MG63 (cell line): ENCODE results near the gene PDCD11. TPM values are rescaled to one million over a fixed set of nuclear protein-coding genes. Genes with fewer than 3 reads are reported as not detected.
"Not testable (repeated sequence)": the region's sequence is repeated elsewhere in the genome, so short reads cannot be mapped to it uniquely, and the experiment has no call there.

Experiments
- DNase-seq: peaks from one replicate; pipeline ENCODE4 v3.0.0-alpha.2; 2020
- H3K27me3 ChIP-seq: fragments of 250-450 bp; sonication (Bioruptor Pico); 2 replicates; pipeline ENCODE4 v1.5.1; 2020; ENCODE audit warnings: mild to moderate bottlenecking, moderate library complexity
- H3K36me3 ChIP-seq: fragments of 250-450 bp; sonication (Bioruptor Pico); 2 replicates; pipeline ENCODE4 v1.5.1; 2020; ENCODE audit warnings: mild to moderate bottlenecking, moderate library complexity
- H3K4me3 ChIP-seq: fragments of 250-450 bp; sonication (Bioruptor Pico); 2 replicates; pipeline ENCODE4 v1.5.1; 2020; ENCODE audit warnings: mild to moderate bottlenecking, moderate library complexity
- H3K9me3 ChIP-seq: fragments of 250-450 bp; sonication (Bioruptor Pico); 2 replicates; pipeline ENCODE4 v1.5.1; 2020; ENCODE audit warnings: mild to moderate bottlenecking, moderate library complexity
- total RNA-seq: library from RNA; depleted of rRNA; stranded (reverse); fragments of >200 nt; shearing (Covaris generic); gene quantifications from 2 replicates; pipeline ENCODE4 v1.2.3, GENCODE V29; 2014; ENCODE audit warnings: low replicate concordance; rRNA removed

Gene PDCD11
- total RNA-seq, 1 experiment from 2014 or later: 42.5 TPM

DNA sequence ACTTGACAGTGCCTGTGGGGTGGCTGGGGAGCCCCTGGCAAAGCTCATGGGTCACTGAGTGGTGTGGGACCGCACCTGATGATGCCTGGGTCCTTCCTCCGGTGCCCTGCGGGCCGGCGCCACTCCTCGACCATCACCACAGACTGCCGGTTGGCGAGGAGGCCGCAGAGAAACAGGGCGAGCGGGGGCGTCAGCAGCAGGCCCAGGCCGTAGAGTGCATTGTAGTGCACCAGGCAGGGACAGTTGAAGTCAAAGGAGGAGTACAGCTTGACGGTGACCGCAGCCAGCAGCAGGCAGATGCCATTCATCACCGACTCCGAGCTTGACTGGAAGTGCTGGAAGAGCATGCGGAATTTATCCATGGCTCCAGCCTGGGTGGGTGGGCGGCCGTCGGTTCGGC lies 82.2 kb downstream of the PDCD11 start:
- DNase-seq: no peak
- no peaks in the 10 kb centered on the region for H3K9me3 ChIP-seq
- H3K36me3 ChIP-seq: no peaks in the 10 kb centered on the region
- H3K4me3 ChIP-seq: no peak overlapping the region
- no peaks in the 10 kb centered on the region for H3K27me3 ChIP-seq

- Histone ChIP-seq H3K9me3 (no peaks in the 10 kb centered on the region), H3K27me3 (no peaks in the 10 kb centered on the region), H3K36me3 (no peaks in the 10 kb centered on the region), H3K4me3 (no peak within 1 kb of the TSS)
- DNase-seq: peak; percentile 42
Observed at GRCh38 chr10:103479135-103479534, 82.7 kb downstream of the PDCD11 start, which contains the start of gene CALHM3. CALHM3 (minus strand) TSS chr10:103479240; CDS start chr10:103479032, 208 bp downstream.

DNA sequence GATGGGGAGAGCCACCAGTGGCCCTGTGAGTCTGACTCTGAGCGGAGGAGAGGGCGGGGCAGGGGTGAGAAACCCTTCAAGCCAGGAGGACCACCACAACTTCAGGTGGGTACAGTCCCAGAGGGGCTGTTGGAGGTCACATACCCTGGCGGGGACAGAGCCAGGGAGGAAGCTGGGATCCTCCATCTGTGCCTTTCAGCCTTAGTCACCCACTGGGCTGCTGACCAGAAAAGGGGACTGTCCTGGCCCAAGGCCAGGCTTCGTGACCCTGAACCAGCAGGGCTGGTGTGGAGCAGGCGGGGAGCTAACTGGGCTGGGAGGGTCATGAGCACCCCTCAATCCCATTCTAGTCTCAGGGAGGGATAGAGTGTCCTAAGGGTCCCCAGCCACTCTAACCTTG lies 84.1 kb downstream of the PDCD11 start:
- DNase-seq: peak; percentile 52
- no peaks in the 10 kb centered on the region for H3K27me3 ChIP-seq
- no peaks in the 10 kb centered on the region for H3K36me3 ChIP-seq
- no peak overlapping the region for H3K4me3 ChIP-seq
- H3K9me3 ChIP-seq: no peaks in the 10 kb centered on the region

GRCh38 chr10:103481974-103482531 lies 85.6 kb downstream of the PDCD11 start:
- Histone ChIP-seq H3K4me3 (no peak overlapping the region), H3K9me3 (no peaks in the 10 kb centered on the region), H3K27me3 (no peaks in the 10 kb centered on the region), H3K36me3 (no peaks in the 10 kb centered on the region)
- no peak for DNase-seq

- H3K4me3 ChIP-seq, H3K9me3 ChIP-seq, DNase-seq, H3K27me3 ChIP-seq, H3K36me3 ChIP-seq: not testable (repeated sequence)
Observed at GRCh38 chr10:103486635-103487409, 90.4 kb downstream of the PDCD11 start.

- no peak overlapping the region for H3K4me3 ChIP-seq
Observed at GRCh38 chr10:103487410-103487708, 90.9 kb downstream of the PDCD11 start.

GRCh38 chr10:103490986-103491314 lies 94.5 kb downstream of the PDCD11 start:
- DNase-seq: no peak
- H3K9me3 ChIP-seq: no peaks in the 10 kb centered on the region
- no peak overlapping the region for H3K4me3 ChIP-seq
- peaks cover 15% of the 10 kb centered on the region for H3K27me3 ChIP-seq
- H3K36me3 ChIP-seq: no peaks in the 10 kb centered on the region

More at GRCh38 chr10:103487410-103487708, 90.9 kb downstream of the PDCD11 start:
- Histone ChIP-seq H3K9me3 (no peaks in the 10 kb centered on the region), H3K27me3 (no peaks in the 10 kb centered on the region), H3K36me3 (no peaks in the 10 kb centered on the region)
- DNase-seq: no peak

DNA sequence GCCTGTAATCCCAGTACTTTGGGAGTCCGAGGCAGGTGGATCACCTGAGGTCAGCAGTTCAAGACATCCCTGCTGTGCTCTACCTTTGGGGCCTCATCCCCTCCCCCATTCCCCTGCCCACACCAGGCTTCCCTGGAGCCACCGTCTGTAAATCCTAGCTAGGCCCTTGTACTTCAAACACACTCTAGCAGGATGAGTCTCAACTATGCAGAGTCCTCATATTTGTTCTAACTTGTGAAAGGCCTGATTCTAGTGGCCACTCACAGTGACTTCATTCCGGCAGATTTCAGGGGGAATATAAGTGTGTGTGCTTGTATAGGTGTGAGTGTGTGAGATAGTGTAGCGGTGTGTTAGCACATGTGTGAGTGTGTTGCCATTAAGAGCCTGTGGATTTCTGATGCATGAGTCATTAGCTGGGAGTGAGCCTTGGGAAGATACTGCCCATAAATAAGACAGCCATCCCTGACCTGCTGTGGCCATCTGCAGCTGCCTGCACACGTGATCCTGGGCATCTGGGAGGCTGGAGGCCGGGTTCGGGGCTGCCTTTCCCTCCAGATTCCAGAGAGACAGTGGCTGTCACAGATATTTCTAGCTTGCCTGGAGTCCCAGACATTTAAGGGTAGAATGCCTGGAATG lies 95.4 kb downstream of the PDCD11 start:
- H3K27me3 ChIP-seq: peaks cover 20% of the 10 kb centered on the region
- no peak overlapping the region for H3K4me3 ChIP-seq
- peak; percentile 55 for DNase-seq

DNA sequence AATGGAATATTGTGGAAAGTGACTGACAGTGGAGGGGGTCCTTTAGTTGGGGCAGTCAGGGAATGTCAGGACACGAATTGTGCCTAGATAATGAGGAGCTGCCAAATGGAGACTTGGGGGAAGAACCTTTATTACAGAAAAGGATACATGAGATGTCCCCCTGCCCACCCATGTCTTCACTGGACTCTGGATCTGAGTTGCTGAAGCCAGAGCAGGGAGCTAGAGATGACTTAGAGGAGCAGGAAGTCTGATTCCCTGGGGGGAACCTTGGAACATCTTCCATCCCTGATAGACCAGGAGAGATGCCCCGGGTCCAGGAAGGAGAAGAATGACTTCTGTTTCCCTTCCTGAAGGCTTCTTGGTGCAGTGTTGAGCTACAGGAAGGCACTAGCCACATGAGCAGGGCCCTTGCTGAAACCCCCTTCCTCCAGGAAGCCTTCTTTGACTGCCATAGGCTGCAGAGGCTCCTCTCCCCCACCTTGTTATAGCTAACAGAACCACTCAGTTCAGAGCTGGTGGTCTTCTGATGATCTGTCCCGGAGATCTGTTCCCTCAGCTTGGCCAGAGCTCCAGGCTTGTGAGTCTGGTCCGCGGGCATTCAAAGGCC lies 96.3 kb downstream of the PDCD11 start:
- peaks cover 24% of the 10 kb centered on the region for H3K27me3 ChIP-seq
- DNase-seq: no peak

More for the DNA sequence above, 95.4 kb downstream of the PDCD11 start:
- H3K9me3 ChIP-seq: no peaks in the 10 kb centered on the region
- no peaks in the 10 kb centered on the region for H3K36me3 ChIP-seq

DNA sequence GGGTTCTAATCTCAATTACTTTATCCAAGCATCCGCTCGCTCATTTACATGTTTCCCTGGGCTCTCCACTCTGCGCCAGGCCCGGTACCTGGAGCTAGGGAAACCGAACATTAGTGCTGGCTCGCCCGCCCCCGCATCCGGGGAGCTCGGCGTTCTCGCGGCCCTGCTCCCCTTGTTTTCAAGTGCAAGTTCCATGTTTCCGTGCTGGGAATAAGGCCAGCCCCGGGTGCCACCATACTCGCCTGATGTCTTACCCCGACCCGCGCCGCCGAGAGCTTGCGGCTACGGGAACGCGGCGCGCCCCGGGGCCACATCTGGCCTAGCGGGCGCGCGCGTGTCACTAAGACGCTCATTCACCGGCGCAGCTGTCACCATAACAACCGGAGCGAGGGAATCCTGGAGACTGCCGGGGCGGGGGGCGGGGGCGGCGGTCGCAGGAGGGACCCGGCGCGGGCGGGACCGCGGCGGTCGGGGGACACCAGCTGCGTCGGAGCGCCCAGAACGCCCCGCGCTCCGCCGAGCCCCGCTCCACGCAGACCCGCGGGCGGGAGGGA lies 97.0 kb downstream of the PDCD11 start, which contains the start of gene NEURL1:
Gene NEURL1, plus strand, starts transcription at position 344 of the 554 bp plus-strand sequence. CDS start 683 bp downstream, outside the sequence.
- Histone ChIP-seq H3K9me3 (no peaks in the 10 kb centered on the region), H3K36me3 (no peaks in the 10 kb centered on the region), H3K27me3 (peaks cover 25% of the 10 kb centered on the region), H3K4me3 (peak within 1 kb of the TSS; percentile 22)
- no peak for DNase-seq

More for the DNA sequence above, 96.3 kb downstream of the PDCD11 start:
- Histone ChIP-seq H3K4me3 (no peak overlapping the region), H3K9me3 (no peaks in the 10 kb centered on the region), H3K36me3 (no peaks in the 10 kb centered on the region)

GRCh38 chr10:103493916-103494877 lies 97.8 kb downstream of the PDCD11 start:
- Histone ChIP-seq H3K4me3 (peak overlapping the region; percentile 22; the same call in 1 of the 2 replicates), H3K36me3 (no peaks in the 10 kb centered on the region), H3K27me3 (peaks cover 29% of the 10 kb centered on the region), H3K9me3 (no peaks in the 10 kb centered on the region)
- peak; percentile 26 for DNase-seq

- DNase-seq: no peak
- no peaks in the 10 kb centered on the region for H3K9me3 ChIP-seq
- H3K36me3 ChIP-seq: no peaks in the 10 kb centered on the region
- peaks cover 32% of the 10 kb centered on the region for H3K27me3 ChIP-seq
- H3K4me3 ChIP-seq: no peak overlapping the region
Observed at GRCh38 chr10:103495321-103495720, 98.9 kb downstream of the PDCD11 start.

Other genes starting within 250 kb of the PDCD11 start
- gene NT5C2, start 203.4 kb upstream of the PDCD11 start, total RNA-seq: 9.9 and 23.5 TPM in 2 replicates
- gene RPEL1, start 150.7 kb upstream of the PDCD11 start, total RNA-seq: 0.03 TPM in 1 of 2 replicates, not detected in the other
- gene INA, start 119.5 kb upstream of the PDCD11 start, total RNA-seq: not detected in 2 replicates
- gene PCGF6, start 45.5 kb upstream of the PDCD11 start, total RNA-seq: 19.5 and 31.0 TPM in 2 replicates
- 6.8 and 9.0 TPM in 2 replicates for gene TAF5, start 28.6 kb upstream of the PDCD11 start, total RNA-seq
- 342 and 2,124 TPM in 2 replicates for gene ATP5MK, start 151 bp upstream of the PDCD11 start, total RNA-seq
- gene CALHM2, start 55.7 kb downstream of the PDCD11 start, total RNA-seq: not detected in 2 replicates
- gene CALHM1, start 62.3 kb downstream of the PDCD11 start, total RNA-seq: not detected in 2 replicates
- not detected in 2 replicates for gene CALHM3, start 82.6 kb downstream of the PDCD11 start, total RNA-seq
- not detected in 2 replicates for gene NEURL1, start 97.1 kb downstream of the PDCD11 start, total RNA-seq